GM06990 (cell line): ENCODE results near the gene AOC1.
A peak's percentile ranks its signal among the peaks of the same experiment; 100 is the strongest.

Source experiments
- DNase-seq: peaks from one replicate; pipeline ENCODE4 v3.0.0-alpha.2; 2011; ENCODE audit not compliant: insufficient read length; ENCODE audit errors: extremely low read depth
- H3K27me3 ChIP-seq: replicated peaks from 2 replicates; pipeline ENCODE4 v1.6.0; 2011; ENCODE audit warnings: low read length; ENCODE audit not compliant: control insufficient read depth, insufficient read depth
- H3K36me3 ChIP-seq: 2 replicates; pipeline ENCODE4 v1.5.1; 2011; ENCODE audit warnings: low read length; ENCODE audit not compliant: control insufficient read depth, insufficient read depth
- H3K4me3 ChIP-seq: replicated peaks from 2 replicates; pipeline ENCODE4 v1.5.1; 2011; ENCODE audit warnings: low read depth, mild to moderate bottlenecking, control low read depth, low read length
- CTCF ChIP-seq: IDR thresholded peaks from 2 replicates; pipeline ENCODE4 v1.5.1; 2011; ENCODE audit warnings: low read length, control low read depth, mild to moderate bottlenecking, inconsistent platforms; ENCODE audit not compliant: insufficient read depth, poor library complexity, severe bottlenecking

AOC1 gene

GRCh38 chr7:150881189-150881588, 28.9 kb downstream of the AOC1 start:
- TF ChIP-seq CTCF, result no peak
- no peak for DNase-seq
- Histone ChIP-seq H3K4me3 (no peak overlapping the region), H3K27me3 (no peaks in the 10 kb centered on the region; the same call in none of the 2 replicates), H3K36me3 (no peaks in the 10 kb centered on the region)

DNA sequence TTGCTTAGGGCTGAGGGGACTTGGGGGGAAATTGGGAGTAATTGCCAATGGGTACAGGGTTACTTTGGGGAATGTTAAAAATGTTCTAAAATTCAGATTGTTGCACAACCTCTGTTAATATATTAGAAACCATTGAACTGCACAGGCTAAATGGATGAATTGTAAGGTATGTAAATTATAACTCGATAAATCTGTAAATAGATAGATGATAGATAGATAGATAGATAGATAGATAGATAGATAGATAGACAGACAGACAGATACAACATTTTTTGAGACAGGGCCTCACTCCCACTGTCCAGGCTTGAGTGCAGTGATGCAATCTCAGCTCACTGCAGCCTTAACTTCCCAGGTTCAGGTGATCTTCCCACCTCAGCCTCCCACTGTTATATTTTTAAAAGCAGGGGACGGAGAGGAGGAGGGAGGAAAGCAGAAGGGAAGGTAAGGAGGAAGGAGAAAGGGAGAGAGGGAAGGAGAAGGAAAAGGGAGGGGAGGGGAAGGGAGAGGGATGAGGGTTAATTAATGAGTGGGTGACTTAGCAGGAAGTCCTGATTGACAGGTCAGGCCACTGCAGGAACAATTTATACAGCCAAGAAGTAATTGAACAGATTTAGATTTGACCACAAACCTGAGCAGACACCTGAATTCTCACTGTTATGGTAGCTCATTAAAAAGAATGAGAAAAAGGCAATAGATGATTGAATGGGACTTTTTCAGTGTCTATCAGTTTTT, 38.7 kb downstream of the AOC1 start:
- DNase-seq, result no peak
- H3K36me3 ChIP-seq, result no peaks in the 10 kb centered on the region
- no peak for TF ChIP-seq CTCF
- no peak overlapping the region for H3K4me3 ChIP-seq
- no peaks in the 10 kb centered on the region for H3K27me3 ChIP-seq

GRCh38 chr7:150891740-150892139, 39.4 kb downstream of the AOC1 start:
- no peak for TF ChIP-seq CTCF
- H3K4me3 ChIP-seq, result no peak overlapping the region

DNA sequence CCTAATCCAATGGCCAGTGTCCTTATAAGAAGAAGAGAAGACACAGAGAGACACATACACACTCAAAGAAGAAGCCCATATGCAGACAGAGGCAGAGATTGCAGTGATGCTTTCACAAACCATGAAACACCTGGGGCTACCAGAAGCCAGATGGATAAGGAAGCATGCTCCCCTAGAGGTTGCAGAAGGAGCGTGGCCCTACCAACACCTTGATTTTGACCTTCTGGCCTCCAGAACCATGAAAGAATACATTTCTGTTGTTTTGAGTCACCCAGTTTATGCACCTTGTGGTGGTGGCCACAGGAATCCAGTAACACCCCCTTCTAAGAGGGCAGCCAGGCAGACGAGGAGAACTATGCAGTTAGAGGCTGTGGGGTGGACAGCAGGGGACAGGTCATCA, 43.5 kb downstream of the AOC1 start:
- Histone ChIP-seq H3K36me3 (no peaks in the 10 kb centered on the region), H3K27me3 (no peaks in the 10 kb centered on the region), H3K4me3 (no peak overlapping the region)
- peak; percentile 1 for TF ChIP-seq CTCF
- no peak for DNase-seq

More at GRCh38 chr7:150891740-150892139, 39.4 kb downstream of the AOC1 start:
- no peaks in the 10 kb centered on the region for H3K27me3 ChIP-seq
- H3K36me3 ChIP-seq, result no peaks in the 10 kb centered on the region
- no peak for DNase-seq

DNA sequence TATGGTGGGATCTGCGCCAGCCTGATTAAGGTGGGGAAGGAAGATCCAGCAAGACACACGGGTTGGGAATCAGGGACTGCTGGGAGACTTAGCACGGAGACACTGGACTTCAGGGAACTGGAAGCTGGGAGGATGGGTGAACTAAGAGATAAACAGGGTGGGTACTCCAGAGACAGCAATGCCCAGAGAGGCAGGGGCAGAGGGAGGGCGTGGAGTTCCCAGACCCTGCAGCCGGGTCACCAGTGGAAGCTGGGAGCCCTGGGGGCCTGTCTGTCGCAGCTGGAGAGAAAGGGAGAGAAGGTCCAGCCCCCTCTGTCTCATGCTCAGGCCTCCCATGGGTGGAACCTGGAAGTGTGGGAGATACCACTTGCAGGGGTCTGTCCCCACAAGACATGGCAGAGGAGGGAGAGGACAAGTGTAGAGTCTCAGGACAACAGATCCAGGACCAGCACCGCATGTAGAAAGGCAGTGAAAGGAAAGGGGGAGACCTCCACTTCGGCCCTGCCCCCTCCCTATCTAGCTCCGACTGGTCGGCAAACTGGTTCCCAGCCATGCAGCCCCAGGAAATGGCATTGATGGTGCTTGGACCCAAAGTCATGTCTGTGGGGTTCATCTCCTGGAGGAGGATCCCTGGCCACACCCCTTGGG, 44.4 kb downstream of the AOC1 start:
- Histone ChIP-seq H3K27me3 (no peaks in the 10 kb centered on the region), H3K4me3 (no peak overlapping the region), H3K36me3 (no peaks in the 10 kb centered on the region)
- no peak for TF ChIP-seq CTCF
- no peak for DNase-seq
